Jurkat, Clone E6-1 (cell line): ENCODE measurements around the gene SKP1.
A peak's percentile ranks its signal among the peaks of the same experiment; 100 is the strongest.

Source experiments
- DNase-seq: peaks from one replicate; pipeline ENCODE4 v3.0.0-alpha.2; 2011; ENCODE audit warnings: low read depth, low spot score
- H3K4me3 ChIP-seq: 2 replicates; pipeline ENCODE4 v1.5.1; 2011; ENCODE audit warnings: mild to moderate bottlenecking, low read length, control low read depth, moderate library complexity

Gene SKP1

GRCh38 chr5:134133188-134133994 is 43.4 kb downstream of the SKP1 start:
- no peak overlapping the region; the same call in 1 of the 2 replicates for H3K4me3 ChIP-seq
- no peak for DNase-seq

GRCh38 chr5:134132372-134133187 is 44.2 kb downstream of the SKP1 start:
- H3K4me3 ChIP-seq = peak overlapping the region; percentile 30
- peak; percentile 96 for DNase-seq

GRCh38 chr5:134131578-134132350 is 45.0 kb downstream of the SKP1 start:
- H3K4me3 ChIP-seq = peak overlapping the region; percentile 26
- DNase-seq = no peak

- H3K4me3 ChIP-seq = peak overlapping the region; percentile 26; the same call in 1 of the 2 replicates
- no peak for DNase-seq
Observed at GRCh38 chr5:134131165-134131564, 45.6 kb downstream of the SKP1 start.

GRCh38 chr5:134130239-134130945 is 46.4 kb downstream of the SKP1 start:
- H3K4me3 ChIP-seq = no peak overlapping the region; the same call in 1 of the 2 replicates
- no peak for DNase-seq

GRCh38 chr5:134129411-134130238 is 47.1 kb downstream of the SKP1 start:
- H3K4me3 ChIP-seq = no peak overlapping the region
- DNase-seq = no peak

GRCh38 chr5:134128648-134128995 is 48.1 kb downstream of the SKP1 start:
- no peak overlapping the region for H3K4me3 ChIP-seq
- no peak for DNase-seq

- no peak for DNase-seq
- H3K4me3 ChIP-seq = no peak overlapping the region
Observed at GRCh38 chr5:134127988-134128647, 48.6 kb downstream of the SKP1 start.

GRCh38 chr5:134127376-134127861 is 49.3 kb downstream of the SKP1 start:
- no peak for DNase-seq
- no peak overlapping the region for H3K4me3 ChIP-seq

GRCh38 chr5:134125039-134126015 is 51.4 kb downstream of the SKP1 start:
- DNase-seq = no peak
- no peak overlapping the region for H3K4me3 ChIP-seq

- H3K4me3 ChIP-seq = no peak overlapping the region
- peak; percentile 74 for DNase-seq
Observed at GRCh38 chr5:134124289-134125038, 52.3 kb downstream of the SKP1 start.

- H3K4me3 ChIP-seq = no peak overlapping the region; the same call in 1 of the 2 replicates
- no peak for DNase-seq
Observed at GRCh38 chr5:134123360-134123759, 53.4 kb downstream of the SKP1 start.

- peak; percentile 90 for DNase-seq
- H3K4me3 ChIP-seq = peak overlapping the region; percentile 20
Observed at GRCh38 chr5:134122530-134122929, 54.2 kb downstream of the SKP1 start.

- peak overlapping the region; percentile 18 for H3K4me3 ChIP-seq
- no peak for DNase-seq
Observed at GRCh38 chr5:134120386-134121138, 56.2 kb downstream of the SKP1 start.

- no peak for DNase-seq
- peak overlapping the region; percentile 78 for H3K4me3 ChIP-seq
Observed at GRCh38 chr5:134119720-134120119, 57.0 kb downstream of the SKP1 start.
